Neural progenitor cell (in vitro differentiated cells): ENCODE measurements around the gene CD40. TPM values are rescaled to one million over a fixed set of nuclear protein-coding genes. Genes with fewer than 3 reads are reported as not detected.
"Not testable (repeated sequence)": the region's sequence is repeated elsewhere in the genome, so short reads cannot be mapped to it uniquely, and the experiment has no call there.

Experiments used
- DNase-seq: peaks from one replicate; pipeline ENCODE4 v3.0.0-alpha.2; 2016; ENCODE audit warnings: low spot score
- H2AFZ ChIP-seq: fragments of 200-600 bp; sonication (generic); replicated peaks from 2 replicates; pipeline ENCODE4 v1.6.1; 2016; ENCODE audit warnings: antibody characterized with exemption
- H3F3A ChIP-seq: fragments of 200-600 bp; sonication (generic); 2 replicates; pipeline ENCODE4 v1.6.1; 2016; ENCODE audit warnings: antibody characterized with exemption, low read depth
- H3K27ac ChIP-seq: fragments of 200-600 bp; sonication (generic); 2 replicates; pipeline ENCODE4 v1.5.1; 2016; ENCODE audit warnings: mild to moderate bottlenecking
- H3K27me3 ChIP-seq: fragments of 200-600 bp; sonication (generic); 2 replicates; pipeline ENCODE4 v1.6.1; 2016; ENCODE audit warnings: mild to moderate bottlenecking, moderate library complexity
- H3K36me3 ChIP-seq: fragments of 200-600 bp; sonication (generic); 2 replicates; pipeline ENCODE4 v1.5.1; 2016
- H3K4me1 ChIP-seq: fragments of 200-600 bp; sonication (generic); 2 replicates; pipeline ENCODE4 v1.6.1; 2016; ENCODE audit warnings: mixed run types
- H3K4me2 ChIP-seq: fragments of 200-600 bp; sonication (generic); 2 replicates; pipeline ENCODE4 v1.6.1; 2016
- H3K4me3 ChIP-seq: fragments of 200-600 bp; sonication (generic); 2 replicates; pipeline ENCODE4 v1.5.1; 2016
- H3K79me2 ChIP-seq: fragments of 200-600 bp; sonication (generic); 2 replicates; pipeline ENCODE4 v1.6.1; 2016; ENCODE audit warnings: low read depth
- H3K9ac ChIP-seq: fragments of 200-600 bp; sonication (generic); 2 replicates; pipeline ENCODE4 v1.6.1; 2016
- H3K9me3 ChIP-seq: fragments of 200-600 bp; sonication (generic); 2 replicates; pipeline ENCODE4 v1.5.1; 2016; ENCODE audit warnings: low read depth
- H4K20me1 ChIP-seq: fragments of 200-600 bp; sonication (generic); 2 replicates; pipeline ENCODE4 v1.6.1; 2016; ENCODE audit warnings: low read depth
- H3K27ac Mint-ChIP-seq: 3 replicates; pipeline ENCODE4 v1.8.0; 2021; ENCODE audit warnings: mixed read lengths
- H3K27me3 Mint-ChIP-seq: 2 replicates; pipeline ENCODE4 v1.8.0; 2022; ENCODE audit warnings: low read depth, mild to moderate bottlenecking, inconsistent platforms, moderate library complexity, mixed read lengths; ENCODE audit not compliant: insufficient read depth
- H3K36me3 Mint-ChIP-seq: 3 replicates; pipeline ENCODE4 v1.8.0; 2021; ENCODE audit warnings: mixed read lengths
- H3K4me1 Mint-ChIP-seq: 3 replicates; pipeline ENCODE4 v1.8.0; 2021; ENCODE audit warnings: mixed read lengths
- H3K4me3 Mint-ChIP-seq: 3 replicates; pipeline ENCODE4 v1.8.0; 2021; ENCODE audit warnings: mild to moderate bottlenecking, moderate library complexity, mixed read lengths
- H3K9me3 Mint-ChIP-seq: 3 replicates; pipeline ENCODE4 v1.8.0; 2020; ENCODE audit warnings: mixed read lengths
- CTCF ChIP-seq: fragments of 200-600 bp; sonication (generic); IDR thresholded peaks from 2 replicates; pipeline ENCODE4 v1.5.1; 2017; ENCODE audit warnings: antibody characterized with exemption, mild to moderate bottlenecking
- EZH2 ChIP-seq: fragments of 200-600 bp; sonication (generic); IDR thresholded peaks from 2 replicates; pipeline ENCODE4 v1.6.1; 2017; ENCODE audit warnings: antibody characterized with exemption, mild to moderate bottlenecking, moderate library complexity
- EZH2phosphoT487 ChIP-seq: fragments of 200-600 bp; sonication (generic); IDR thresholded peaks from 2 replicates; pipeline ENCODE4 v1.6.1; 2017; ENCODE audit warnings: antibody characterized with exemption
- total RNA-seq: library from RNA; depleted of rRNA; stranded (reverse); fragments of >200 nt; gene quantifications from 2 replicates; pipeline ENCODE4 v1.2.3, GENCODE V29; 2015; ENCODE audit warnings: low replicate concordance

The CD40 gene
- total RNA-seq, 1 donor from 2014 or later = 11.0 TPM

GRCh38 chr20:46089167-46089416 is 29.0 kb upstream of the CD40 start:
- TF ChIP-seq EZH2 (no peak), CTCF (no peak), EZH2phosphoT487 (no peak)
- H3K4me3 ChIP-seq = peak overlapping the region; percentile 73
- H3K36me3 ChIP-seq = no peaks in the 10 kb centered on the region
- no peaks in the 10 kb centered on the region for H3K9me3 Mint-ChIP-seq
- H4K20me1 ChIP-seq = peaks cover 52% of the 10 kb centered on the region
- H3K27me3 ChIP-seq = no peaks in the 10 kb centered on the region
- H3K79me2 ChIP-seq = peaks cover 53% of the 10 kb centered on the region
- H3K27ac ChIP-seq = peak overlapping the region; percentile 88
- no peaks in the 10 kb centered on the region for H3K9me3 ChIP-seq
- no peaks in the 10 kb centered on the region for H3K27me3 Mint-ChIP-seq
- peak overlapping the region; percentile 90 for H3K9ac ChIP-seq
- H3K27ac Mint-ChIP-seq = peak overlapping the region; percentile 85
- no peaks in the 10 kb centered on the region for H3F3A ChIP-seq
- peak; percentile 71 for DNase-seq
- peaks cover 21% of the 10 kb centered on the region for H3K4me1 ChIP-seq
- no peaks in the 10 kb centered on the region for H3K36me3 Mint-ChIP-seq
- H2AFZ ChIP-seq = peak overlapping the region; percentile 30
- peak overlapping the region; percentile 91 for H3K4me2 ChIP-seq
- H3K4me1 Mint-ChIP-seq = peaks cover 46% of the 10 kb centered on the region
- H3K4me3 Mint-ChIP-seq = peak overlapping the region; percentile 91

- Histone ChIP-seq H3K36me3 (no peaks in the 10 kb centered on the region), H4K20me1 (peaks cover 46% of the 10 kb centered on the region), H3K9me3 (no peaks in the 10 kb centered on the region), H3K4me2 (peak within 1 kb of the TSS; percentile 91), H3K4me3 (peak within 1 kb of the TSS; percentile 73), H3K9ac (peak within 1 kb of the TSS; percentile 90), H3K27me3 (no peaks in the 10 kb centered on the region), H3F3A (no peaks in the 10 kb centered on the region), H2AFZ (peak within 1 kb of the TSS; percentile 38), H3K4me1 (peaks cover 21% of the 10 kb centered on the region), H3K27ac (peak within 1 kb of the TSS; percentile 88), H3K79me2 (peaks cover 47% of the 10 kb centered on the region)
- H3K4me1 Mint-ChIP-seq = peaks cover 42% of the 10 kb centered on the region
- H3K27ac Mint-ChIP-seq = peak within 1 kb of the TSS; percentile 97
- H3K9me3 Mint-ChIP-seq = no peaks in the 10 kb centered on the region
- H3K36me3 Mint-ChIP-seq = no peaks in the 10 kb centered on the region
- peak within 1 kb of the TSS; percentile 91 for H3K4me3 Mint-ChIP-seq
- H3K27me3 Mint-ChIP-seq = peaks cover 2% of the 10 kb centered on the region
- DNase-seq = peak; percentile 99
- TF ChIP-seq CTCF = peak; percentile 37
- no peak for TF ChIP-seq EZH2phosphoT487
- peak; percentile 28 for TF ChIP-seq EZH2
Measured at GRCh38 chr20:46089417-46090388, 28.4 kb upstream of the CD40 start, which contains the start of gene NCOA5. Gene NCOA5 (minus strand): TSS chr20:46089962. CDS start chr20:46079424, 10,538 bp downstream.

- not testable (repeated sequence) for H3K9me3 Mint-ChIP-seq, H3K9me3 ChIP-seq, H3K4me3 ChIP-seq, H3F3A ChIP-seq, H3K4me2 ChIP-seq, H3K36me3 Mint-ChIP-seq, H3K27ac ChIP-seq, H2AFZ ChIP-seq, H3K27me3 ChIP-seq, H3K9ac ChIP-seq, H3K4me3 Mint-ChIP-seq, H3K27me3 Mint-ChIP-seq, H3K36me3 ChIP-seq, H3K27ac Mint-ChIP-seq, DNase-seq
- H3K79me2 ChIP-seq = peaks cover 25% of the 10 kb centered on the region
- peaks cover 17% of the 10 kb centered on the region for H3K4me1 ChIP-seq
- H4K20me1 ChIP-seq = peaks cover 25% of the 10 kb centered on the region
- peaks cover 28% of the 10 kb centered on the region for H3K4me1 Mint-ChIP-seq
Measured at GRCh38 chr20:46091622-46092535, 26.2 kb upstream of the CD40 start.
